Prostate gland (tissue), 2 donors: Measurements from ENCODE around the gene PTPRK. TPM values are rescaled to one million over a fixed set of nuclear protein-coding genes. Genes with fewer than 3 reads are reported as not detected.

ENCODE experiments used
- DNase-seq: peaks from one replicate; pipeline ENCODE4 v3.0.0-alpha.2; 2019; ENCODE audit warnings: low spot score
- H3K27ac ChIP-seq, 2 donors: fragments of 200-600 bp; sonication (generic); 2 replicates each; pipeline ENCODE4 v1.5.1; 2017 to 2019
- H3K27me3 ChIP-seq: fragments of 200-600 bp; sonication (generic); replicated peaks from 2 replicates; pipeline ENCODE4 v1.5.1; 2019; ENCODE audit not compliant: insufficient read depth
- H3K36me3 ChIP-seq, 2 donors: fragments of 200-600 bp; sonication (generic); 1 replicate in 1 of 2; 2 replicates in 1 of 2; pipeline versions ENCODE4 v1.5.1 to v1.8.1; 2017 to 2019
- H3K4me1 ChIP-seq: fragments of 200-600 bp; sonication (generic); replicated peaks from 2 replicates; pipeline ENCODE4 v1.5.1; 2019
- H3K4me3 ChIP-seq, 2 donors: fragments of 200-600 bp; sonication (generic); 2 replicates each; pipeline ENCODE4 v1.5.1; 2017 to 2019
- H3K9me3 ChIP-seq: fragments of 200-600 bp; sonication (generic); 2 replicates; pipeline ENCODE4 v1.5.1; 2017
- CTCF ChIP-seq, 4 experiments: fragments of 200-600 bp in 2 of 4; fragments of 450-650 bp in 2 of 4; sonication (generic) in 2 of 4; IDR thresholded peaks; 1 replicate in 3 of 4; 2 replicates in 1 of 4; pipeline ENCODE4 v1.5.1; 2016 to 2019; ENCODE audit warnings: antibody characterized with exemption in 4 of 4, mild to moderate bottlenecking in 2 of 4, moderate library complexity in 2 of 4
- POLR2A ChIP-seq: fragments of 450-650 bp; IDR thresholded peaks from one replicate; pipeline ENCODE4 v1.6.1; 2016; ENCODE audit warnings: antibody characterized with exemption, mild to moderate bottlenecking
- POLR2AphosphoS5 ChIP-seq: sonication (generic); formaldehyde crosslinking; IDR thresholded peaks from one replicate; pipeline ENCODE4 v1.6.1; 2017; ENCODE audit warnings: antibody characterized with exemption
- WGBS: methylation state at CpG from one replicate; pipeline ENCODE4 v1.1.5; 2018; 5-methylcytosine and 5-hydroxymethylcytosine counted together
- intact Hi-C: fragments of 100-400 bp; cut with DNase I; formaldehyde crosslinking; loops from one replicate; pipeline ENCODE4 v1.14.2; 2022
- total RNA-seq, 2 donors: library from RNA; depleted of rRNA; stranded (reverse); fragments of >200 nt; gene quantifications; one replicate each; pipeline ENCODE4 v1.1.0, GENCODE V29; 2016

Gene PTPRK
- total RNA-seq, 2 donors from 2014 or later: 32.0 to 64.6 TPM

- no peak for TF ChIP-seq CTCF (IDR thresholded peaks at IDR 0.05)
- TF ChIP-seq POLR2AphosphoS5: no peak
- no peak for TF ChIP-seq POLR2A
- intact Hi-C loops: no loop called here
- 98% methylated on average over 3 of the region's 3 CpGs for WGBS
- H3K27ac ChIP-seq: no peak overlapping the region
- no peaks in the 10 kb centered on the region for H3K36me3 ChIP-seq
- H3K9me3 ChIP-seq: no peaks in the 10 kb centered on the region
- H3K4me1 ChIP-seq: no peaks in the 10 kb centered on the region
- no peak for DNase-seq
- H3K4me3 ChIP-seq: no peak overlapping the region
- H3K27me3 ChIP-seq: no peaks in the 10 kb centered on the region
Measured at GRCh38 chr6:128242765-128243403, 277.5 kb downstream of the PTPRK start.

- WGBS: 91% methylated on average over 3 of the region's 3 CpGs
- Histone ChIP-seq H3K9me3 (no peaks in the 10 kb centered on the region), H3K27ac (no peak overlapping the region), H3K27me3 (no peaks in the 10 kb centered on the region), H3K4me1 (no peaks in the 10 kb centered on the region), H3K36me3 (no peaks in the 10 kb centered on the region), H3K4me3 (no peak overlapping the region)
- no peak for TF ChIP-seq POLR2A
- TF ChIP-seq POLR2AphosphoS5: no peak
- no peak for TF ChIP-seq CTCF (IDR thresholded peaks at IDR 0.05)
- intact Hi-C loops: no loop called here
- DNase-seq: no peak
Measured at GRCh38 chr6:128241216-128241615, 279.2 kb downstream of the PTPRK start.

GRCh38 chr6:128240024-128240428 is 280.4 kb downstream of the PTPRK start:
- WGBS: 75% methylated on average over 3 of the region's 3 CpGs
- TF ChIP-seq CTCF (IDR thresholded peaks at IDR 0.05) (no peak), POLR2AphosphoS5 (no peak), POLR2A (no peak)
- no peak overlapping the region for H3K4me3 ChIP-seq
- H3K27me3 ChIP-seq: no peaks in the 10 kb centered on the region
- no peaks in the 10 kb centered on the region for H3K9me3 ChIP-seq
- intact Hi-C loops: no loop called here
- H3K4me1 ChIP-seq: no peaks in the 10 kb centered on the region
- H3K27ac ChIP-seq: no peak overlapping the region
- H3K36me3 ChIP-seq: no peaks in the 10 kb centered on the region
- no peak for DNase-seq

GRCh38 chr6:128239146-128239545 is 281.3 kb downstream of the PTPRK start:
- H3K36me3 ChIP-seq: no peaks in the 10 kb centered on the region
- no peak overlapping the region for H3K4me3 ChIP-seq
- intact Hi-C loops: no loop called here
- DNase-seq: no peak
- 98% methylated on average over 1 of the region's 1 CpG for WGBS
- H3K27me3 ChIP-seq: no peaks in the 10 kb centered on the region
- no peak for TF ChIP-seq POLR2AphosphoS5
- TF ChIP-seq CTCF (IDR thresholded peaks at IDR 0.05): no peak
- no peak for TF ChIP-seq POLR2A
- no peak overlapping the region for H3K27ac ChIP-seq
- no peaks in the 10 kb centered on the region for H3K9me3 ChIP-seq
- no peaks in the 10 kb centered on the region for H3K4me1 ChIP-seq

GRCh38 chr6:128238225-128238624 is 282.2 kb downstream of the PTPRK start:
- Histone ChIP-seq H3K27ac (no peak overlapping the region), H3K4me1 (no peaks in the 10 kb centered on the region), H3K9me3 (no peaks in the 10 kb centered on the region), H3K36me3 (no peaks in the 10 kb centered on the region), H3K27me3 (no peaks in the 10 kb centered on the region), H3K4me3 (no peak overlapping the region)
- DNase-seq: no peak
- 71% methylated on average over 1 of the region's 1 CpG for WGBS
- TF ChIP-seq CTCF (IDR thresholded peaks at IDR 0.05) (no peak), POLR2A (no peak), POLR2AphosphoS5 (no peak)
- intact Hi-C loops: no loop called here
